HG02852 (cell line): ENCODE measurements around the gene COL26A1.
"Not testable (repeated sequence)": the region's sequence is repeated elsewhere in the genome, so short reads cannot be mapped to it uniquely, and the experiment has no call there.

Source experiments
- ATAC-seq: cut with Tn5 transposase; IDR thresholded peaks from one replicate; pipeline ENCODE4 v1.9.1; 2021; ENCODE audit warnings: mild to moderate bottlenecking, moderate library complexity; ENCODE audit not compliant: unreplicated experiment

Gene COL26A1

DNA sequence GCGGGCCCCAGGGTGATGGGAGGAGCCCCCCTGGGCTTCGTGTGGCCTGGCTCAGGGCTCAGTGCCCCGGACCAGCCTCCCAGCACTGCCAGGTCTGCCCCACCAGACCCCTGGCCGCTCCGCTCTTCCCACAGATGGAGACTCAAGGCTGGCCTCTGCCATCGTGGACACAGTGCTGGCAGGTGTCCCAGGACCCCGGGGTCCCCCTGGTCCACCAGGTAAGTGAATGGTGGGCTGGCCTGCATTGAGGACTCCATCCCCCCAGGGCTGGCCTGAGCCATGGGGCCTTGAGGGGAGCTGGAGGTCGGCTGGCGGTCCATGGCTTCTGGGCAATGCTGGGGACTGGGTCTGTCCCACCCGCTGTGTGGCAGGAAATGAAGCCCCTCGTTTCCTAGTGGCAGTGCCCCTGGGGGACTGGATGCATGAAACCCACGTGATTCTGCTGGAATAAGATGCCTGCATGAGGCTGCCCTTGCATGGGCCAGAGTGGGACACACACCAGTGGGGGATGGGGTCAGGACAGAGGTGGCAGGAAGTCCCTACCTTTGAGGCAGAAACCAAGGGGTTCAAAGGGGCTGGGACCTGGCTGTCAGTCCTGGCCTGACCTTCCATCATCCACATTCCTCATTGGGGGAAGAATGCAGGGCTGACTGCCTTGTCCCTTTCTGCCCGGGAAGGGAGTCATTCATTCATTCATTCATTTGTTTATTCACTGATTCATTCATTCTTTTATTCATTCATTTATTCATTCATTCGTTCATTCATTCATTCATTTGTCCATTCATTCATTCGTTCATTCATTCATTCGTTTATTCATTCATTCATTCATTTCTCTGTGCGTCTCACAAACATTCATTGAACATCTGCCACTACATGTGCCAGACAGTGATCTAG lies 184.6 kb downstream of the COL26A1 start:
- ATAC-seq, result no peak

GRCh38 chr7:101547916-101548661 lies 185.4 kb downstream of the COL26A1 start:
- no peak for ATAC-seq

- ATAC-seq, result no peak
These were observed 187.1 kb downstream of the COL26A1 start for GRCh38 chr7:101549734-101550133.

GRCh38 chr7:101550641-101551541 lies 188.2 kb downstream of the COL26A1 start:
- ATAC-seq, result no peak

- no peak for ATAC-seq
These were observed 190.5 kb downstream of the COL26A1 start for GRCh38 chr7:101553018-101553770.

GRCh38 chr7:101553771-101554445 lies 191.2 kb downstream of the COL26A1 start:
- no peak for ATAC-seq

DNA sequence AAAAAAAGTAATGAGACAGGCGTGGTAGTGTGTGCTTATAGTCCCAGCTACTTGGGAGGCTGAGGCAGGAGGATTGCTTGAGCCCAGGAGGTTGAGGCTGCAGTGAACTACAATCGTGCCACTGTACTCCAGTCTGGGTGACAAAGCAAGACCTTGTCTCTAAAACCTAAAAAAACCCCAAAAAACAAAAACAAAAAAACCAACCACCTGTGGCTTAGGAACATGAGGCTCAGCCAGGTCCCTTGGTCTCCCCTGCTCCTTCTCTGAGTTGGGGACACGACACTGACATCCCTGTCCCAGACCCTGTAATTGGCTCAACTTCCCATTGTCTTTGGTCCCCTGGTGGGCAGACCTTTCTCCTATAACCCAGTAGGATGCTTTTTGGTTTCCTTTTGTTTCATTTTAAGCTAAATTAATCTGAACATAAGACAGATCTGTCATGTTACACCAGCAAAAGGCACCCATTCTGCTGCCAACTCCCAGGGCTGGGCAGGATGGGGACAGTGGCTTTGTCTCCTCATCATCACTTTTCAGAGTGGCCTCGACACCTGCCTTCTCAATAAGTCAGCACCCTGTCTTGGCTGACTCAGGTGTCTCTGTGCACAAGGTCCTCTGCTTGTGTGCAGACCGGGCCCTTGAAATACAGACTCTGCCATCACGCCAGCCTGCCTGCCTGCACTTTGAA lies 192.1 kb downstream of the COL26A1 start:
- no peak for ATAC-seq

DNA sequence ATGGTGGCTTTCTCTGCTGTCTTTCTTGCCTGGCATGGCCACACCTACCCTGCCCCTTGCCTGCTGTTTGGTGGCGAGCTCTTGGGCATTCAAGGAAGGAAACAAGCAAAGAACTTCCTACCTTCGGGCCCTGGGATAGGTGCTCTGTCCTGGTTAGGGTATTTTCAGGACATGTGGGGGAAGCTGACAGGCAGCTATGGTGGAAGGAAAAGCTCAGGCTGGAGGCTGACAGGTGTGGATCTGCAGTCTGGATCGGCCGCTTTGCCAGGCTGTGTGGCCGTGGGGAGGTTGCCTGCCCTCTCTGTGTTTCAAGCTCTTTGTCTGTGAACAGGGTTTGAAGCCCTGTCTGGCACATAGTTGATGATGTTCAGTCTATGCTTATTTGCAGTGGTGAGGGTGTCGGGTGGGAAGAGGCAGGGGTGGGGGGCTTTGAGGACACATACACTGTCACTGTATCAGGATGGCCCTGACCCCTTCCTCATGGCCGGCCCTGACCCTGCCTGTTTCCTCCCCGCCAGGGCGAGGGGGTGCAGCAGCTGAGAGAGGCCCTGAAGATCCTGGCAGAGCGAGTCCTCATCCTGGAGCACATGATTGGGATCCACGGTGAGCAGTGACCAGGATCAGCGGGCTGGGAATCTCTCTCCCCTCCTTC lies 192.7 kb downstream of the COL26A1 start:
- ATAC-seq, result no peak

GRCh38 chr7:101555921-101556275 lies 193.2 kb downstream of the COL26A1 start:
- ATAC-seq, result no peak

- ATAC-seq, result no peak
These were observed 193.8 kb downstream of the COL26A1 start for GRCh38 chr7:101556453-101556968.

- no peak for ATAC-seq
These were observed 194.7 kb downstream of the COL26A1 start for GRCh38 chr7:101557421-101557820.

GRCh38 chr7:101557978-101558741 lies 195.5 kb downstream of the COL26A1 start:
- no peak for ATAC-seq

GRCh38 chr7:101558742-101559325 lies 196.2 kb downstream of the COL26A1 start:
- ATAC-seq, result no peak

- ATAC-seq, result no peak
These were observed 196.9 kb downstream of the COL26A1 start for GRCh38 chr7:101559586-101559985.

- ATAC-seq, result not testable (repeated sequence)
These were observed 197.3 kb downstream of the COL26A1 start for GRCh38 chr7:101560021-101560420.

- no peak for ATAC-seq
These were observed 198.2 kb downstream of the COL26A1 start for GRCh38 chr7:101560856-101561255.

DNA sequence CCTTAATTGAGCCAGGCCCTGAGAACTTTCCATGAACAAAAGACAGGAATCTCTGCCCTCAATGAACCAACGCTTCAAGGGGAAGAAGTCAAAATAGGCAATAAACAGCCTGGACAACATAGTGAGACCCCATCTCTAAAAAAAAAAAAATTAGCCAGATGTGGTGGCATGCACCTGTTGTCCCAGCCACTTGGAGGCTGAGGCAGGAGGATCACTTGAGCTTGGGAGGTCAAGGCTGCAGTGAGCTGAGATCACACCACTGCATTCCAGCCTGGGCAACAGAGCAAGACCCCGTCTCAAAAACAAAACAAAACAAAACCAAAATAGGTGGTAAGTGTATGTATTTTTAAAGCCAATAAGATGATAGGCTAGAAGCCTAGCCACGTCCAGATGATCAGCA lies 198.6 kb downstream of the COL26A1 start:
- ATAC-seq, result not testable (repeated sequence)
